ENCODE measurements around the gene AAMDC.
"Not testable (repeated sequence)": the region's sequence is repeated elsewhere in the genome, so short reads cannot be mapped to it uniquely, and the experiment has no call there.

Gene AAMDC

DNA sequence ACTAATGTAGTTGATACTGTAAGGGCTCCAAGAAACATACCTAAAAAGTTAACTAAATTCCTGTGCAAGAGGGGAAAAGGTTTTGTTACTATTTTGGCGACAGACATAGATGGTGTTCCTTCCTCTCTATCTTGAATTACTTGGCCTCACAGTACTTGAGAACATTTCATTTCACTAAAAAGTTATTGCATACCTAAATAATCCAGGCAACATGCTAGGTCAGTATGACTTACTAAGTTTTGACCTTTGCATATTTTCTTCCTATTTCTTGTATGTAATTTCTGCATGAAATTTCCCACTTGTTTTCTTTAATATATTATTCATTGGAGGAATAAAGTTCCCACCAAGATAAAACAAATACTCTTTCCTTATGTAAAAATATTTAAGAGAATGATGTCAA lies 74.0 kb downstream of the AAMDC start:
- not testable (repeated sequence) for H3K23ac ChIP-seq (ENCODE audit: low read depth, low read length, poor library complexity); H3K27ac ChIP-seq (replicated peaks; ENCODE audit: low read length); H3K4ac ChIP-seq (ENCODE audit: low read length); H3K9ac ChIP-seq (ENCODE audit: low read depth, low read length, poor library complexity); H3K27me3 ChIP-seq (ENCODE audit: control insufficient read depth in 3 of 3, insufficient read depth in 3 of 3, low read depth in 1 of 3, low read length in 3 of 3); H4K91ac ChIP-seq (ENCODE audit: low read depth, low read length, poor library complexity); H3K14ac ChIP-seq (ENCODE audit: low read length); H3K9me3 ChIP-seq (replicated peaks in 1 of 2; ENCODE audit: control insufficient read depth in 2 of 2, insufficient read depth in 1 of 2, low read depth in 1 of 2, low read length in 2 of 2); H3K4me1 ChIP-seq (ENCODE audit: control insufficient read depth in 2 of 2, insufficient read depth in 1 of 2, low read depth in 1 of 2, low read length in 2 of 2); H4K8ac ChIP-seq (ENCODE audit: low read depth, low read length); H3K18ac ChIP-seq (ENCODE audit: low read length); H3K79me1 ChIP-seq (ENCODE audit: low read depth, low read length); H2AFZ ChIP-seq (ENCODE audit: low read length); H2AK5ac ChIP-seq (ENCODE audit: low read depth, low read length); H2BK5ac ChIP-seq (ENCODE audit: low read length); H2BK15ac ChIP-seq (ENCODE audit: low read length); DNase-seq (ENCODE audit: low spot score); H3K4me3 ChIP-seq (ENCODE audit: low read length in 2 of 2); H2BK12ac ChIP-seq (ENCODE audit: low read length); H3K4me2 ChIP-seq (ENCODE audit: insufficient read depth, low read length, poor library complexity, severe bottlenecking); H2BK120ac ChIP-seq (ENCODE audit: low read depth, low read length)
- peaks cover 0 to 40% of the 10 kb centered on the region in 2 donors for H3K36me3 ChIP-seq (replicated peaks in 1 of 2; ENCODE audit: control insufficient read depth in 2 of 2, insufficient read depth in 2 of 2, low read length in 2 of 2)
- no CpG with 5 or more reads among the region's 1 CpG for WGBS, 2 donors (ENCODE audit: extremely low coverage in 2 of 2, insufficient read length in 2 of 2, insufficient replicate concordance in 1 of 2)

DNA sequence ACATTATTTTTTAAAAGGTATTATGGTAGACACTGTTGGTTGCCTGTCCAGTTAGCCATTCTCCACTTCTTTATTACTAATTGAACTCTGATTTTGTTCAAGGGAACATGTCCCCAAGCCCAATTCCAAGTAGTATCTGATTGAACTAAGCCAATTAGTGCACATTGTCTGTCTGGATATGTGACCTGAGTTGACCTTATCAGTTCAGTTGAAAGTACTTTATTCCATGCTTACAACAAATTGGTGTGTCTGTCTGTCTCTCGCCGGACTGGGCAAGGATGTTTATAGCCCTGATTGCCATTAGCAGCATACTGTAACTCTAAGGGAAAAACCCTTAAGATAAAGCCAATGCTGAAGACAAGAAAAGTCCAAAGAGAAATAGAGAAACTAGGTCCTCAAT lies 87.9 kb downstream of the AAMDC start:
- no peaks in the 10 kb centered on the region for H3K79me1 ChIP-seq (ENCODE audit: low read depth, low read length)
- H3K4me1 ChIP-seq (ENCODE audit: control insufficient read depth in 2 of 2, insufficient read depth in 1 of 2, low read depth in 1 of 2, low read length in 2 of 2): no peaks in the 10 kb centered on the region
- no peak overlapping the region for H3K9ac ChIP-seq (ENCODE audit: low read depth, low read length, poor library complexity)
- no peak overlapping the region for H3K14ac ChIP-seq (ENCODE audit: low read length)
- no peak overlapping the region for H2AFZ ChIP-seq (ENCODE audit: low read length)
- H2BK12ac ChIP-seq (ENCODE audit: low read length): no peak overlapping the region
- H2BK5ac ChIP-seq (ENCODE audit: low read length): no peak overlapping the region
- H3K9me3 ChIP-seq (replicated peaks in 1 of 2; ENCODE audit: control insufficient read depth in 2 of 2, insufficient read depth in 1 of 2, low read depth in 1 of 2, low read length in 2 of 2): no peaks in the 10 kb centered on the region
- H3K36me3 ChIP-seq (replicated peaks in 1 of 2; ENCODE audit: control insufficient read depth in 2 of 2, insufficient read depth in 2 of 2, low read length in 2 of 2): peaks cover 0 to 33% of the 10 kb centered on the region in 2 donors
- no peak overlapping the region for H3K4ac ChIP-seq (ENCODE audit: low read length)
- no peak overlapping the region for H3K4me3 ChIP-seq (ENCODE audit: low read length in 2 of 2)
- H2BK120ac ChIP-seq (ENCODE audit: low read depth, low read length): no peak overlapping the region
- H4K8ac ChIP-seq (ENCODE audit: low read depth, low read length): no peak overlapping the region
- H3K27me3 ChIP-seq (ENCODE audit: control insufficient read depth in 3 of 3, insufficient read depth in 3 of 3, low read depth in 1 of 3, low read length in 3 of 3): no peaks in the 10 kb centered on the region
- DNase-seq (ENCODE audit: low spot score): no peak
- H3K4me2 ChIP-seq (ENCODE audit: insufficient read depth, low read length, poor library complexity, severe bottlenecking): no peak overlapping the region
- no peak overlapping the region for H3K27ac ChIP-seq (replicated peaks; ENCODE audit: low read length)
- WGBS, 2 donors (ENCODE audit: extremely low coverage in 2 of 2, insufficient read length in 2 of 2, insufficient replicate concordance in 1 of 2): no CpG with 5 or more reads among the region's 2 CpGs
- H3K23ac ChIP-seq (ENCODE audit: low read depth, low read length, poor library complexity): no peak overlapping the region
- no peak overlapping the region for H2AK5ac ChIP-seq (ENCODE audit: low read depth, low read length)
- H4K91ac ChIP-seq (ENCODE audit: low read depth, low read length, poor library complexity): no peak overlapping the region
- no peak overlapping the region for H2BK15ac ChIP-seq (ENCODE audit: low read length)
- no peak overlapping the region for H3K18ac ChIP-seq (ENCODE audit: low read length)

DNA sequence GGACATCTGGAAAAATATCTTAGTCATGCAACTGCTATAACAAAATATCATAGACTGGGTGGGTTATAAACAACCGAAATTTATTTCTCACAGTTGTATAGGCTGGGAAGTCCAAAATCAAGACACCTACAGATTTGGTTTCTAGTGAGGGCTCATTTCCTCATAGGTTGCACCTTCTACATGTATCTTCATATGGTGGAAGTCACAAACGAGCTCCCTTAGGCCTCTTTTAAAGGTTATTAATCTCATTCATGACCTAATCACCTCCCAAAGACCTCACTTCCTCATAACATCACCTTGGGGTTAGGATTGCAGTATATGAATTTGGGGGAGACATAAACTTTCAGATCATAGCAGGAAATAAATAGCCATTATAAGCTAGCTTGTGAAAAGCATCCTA lies 88.3 kb downstream of the AAMDC start:
- no peak for DNase-seq (ENCODE audit: low spot score)
- Histone ChIP-seq H2BK5ac (ENCODE audit: low read length) (no peak overlapping the region), H3K18ac (ENCODE audit: low read length) (no peak overlapping the region), H3K9me3 (replicated peaks in 1 of 2; ENCODE audit: control insufficient read depth in 2 of 2, insufficient read depth in 1 of 2, low read depth in 1 of 2, low read length in 2 of 2) (no peaks in the 10 kb centered on the region), H3K27me3 (ENCODE audit: control insufficient read depth in 3 of 3, insufficient read depth in 3 of 3, low read depth in 1 of 3, low read length in 3 of 3) (no peaks in the 10 kb centered on the region), H3K4me1 (ENCODE audit: control insufficient read depth in 2 of 2, insufficient read depth in 1 of 2, low read depth in 1 of 2, low read length in 2 of 2) (no peaks in the 10 kb centered on the region), H4K91ac (ENCODE audit: low read depth, low read length, poor library complexity) (no peak overlapping the region), H2AFZ (ENCODE audit: low read length) (no peak overlapping the region), H2AK5ac (ENCODE audit: low read depth, low read length) (no peak overlapping the region), H2BK15ac (ENCODE audit: low read length) (no peak overlapping the region), H3K14ac (ENCODE audit: low read length) (no peak overlapping the region), H3K79me1 (ENCODE audit: low read depth, low read length) (no peaks in the 10 kb centered on the region), H2BK120ac (ENCODE audit: low read depth, low read length) (no peak overlapping the region), H3K27ac (replicated peaks; ENCODE audit: low read length) (no peak overlapping the region), H3K4me2 (ENCODE audit: insufficient read depth, low read length, poor library complexity, severe bottlenecking) (no peak overlapping the region), H3K23ac (ENCODE audit: low read depth, low read length, poor library complexity) (no peak overlapping the region), H4K8ac (ENCODE audit: low read depth, low read length) (no peak overlapping the region), H3K36me3 (replicated peaks in 1 of 2; ENCODE audit: control insufficient read depth in 2 of 2, insufficient read depth in 2 of 2, low read length in 2 of 2) (peaks cover 0 to 33% of the 10 kb centered on the region in 2 donors), H3K4me3 (ENCODE audit: low read length in 2 of 2) (no peak overlapping the region), H3K4ac (ENCODE audit: low read length) (no peak overlapping the region), H2BK12ac (ENCODE audit: low read length) (no peak overlapping the region), H3K9ac (ENCODE audit: low read depth, low read length, poor library complexity) (no peak overlapping the region)
- no CpG with 5 or more reads among the region's 2 CpGs for WGBS, 2 donors (ENCODE audit: extremely low coverage in 2 of 2, insufficient read length in 2 of 2, insufficient replicate concordance in 1 of 2)

DNA sequence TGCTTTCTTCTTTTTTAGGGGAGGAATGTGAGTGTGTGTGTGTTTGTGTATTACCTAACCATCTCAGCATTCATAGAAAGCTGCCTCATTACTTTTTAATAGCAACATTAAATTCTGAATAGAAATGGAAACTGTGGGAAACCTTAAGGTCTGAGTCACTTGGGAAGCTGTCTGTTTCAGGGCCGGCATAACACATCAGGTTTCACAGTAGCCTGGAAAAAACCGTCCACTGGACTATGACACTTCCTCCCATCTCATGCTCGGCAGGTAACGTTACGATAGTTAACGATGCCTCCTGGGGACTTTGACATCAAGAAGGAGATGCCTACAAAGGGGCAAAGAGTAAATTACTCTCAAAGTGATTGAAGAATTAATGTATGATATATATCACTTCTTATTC lies 89.9 kb downstream of the AAMDC start:
- H3K9ac ChIP-seq (ENCODE audit: low read depth, low read length, poor library complexity); H3K79me1 ChIP-seq (ENCODE audit: low read depth, low read length); H4K91ac ChIP-seq (ENCODE audit: low read depth, low read length, poor library complexity); H3K4me1 ChIP-seq (ENCODE audit: control insufficient read depth in 2 of 2, insufficient read depth in 1 of 2, low read depth in 1 of 2, low read length in 2 of 2); H4K8ac ChIP-seq (ENCODE audit: low read depth, low read length); H2BK15ac ChIP-seq (ENCODE audit: low read length); H3K27ac ChIP-seq (replicated peaks; ENCODE audit: low read length); H3K18ac ChIP-seq (ENCODE audit: low read length); H3K4me2 ChIP-seq (ENCODE audit: insufficient read depth, low read length, poor library complexity, severe bottlenecking); H3K27me3 ChIP-seq (ENCODE audit: control insufficient read depth in 3 of 3, insufficient read depth in 3 of 3, low read depth in 1 of 3, low read length in 3 of 3); H3K9me3 ChIP-seq (replicated peaks in 1 of 2; ENCODE audit: control insufficient read depth in 2 of 2, insufficient read depth in 1 of 2, low read depth in 1 of 2, low read length in 2 of 2); H3K23ac ChIP-seq (ENCODE audit: low read depth, low read length, poor library complexity); H3K4ac ChIP-seq (ENCODE audit: low read length); H2BK120ac ChIP-seq (ENCODE audit: low read depth, low read length); DNase-seq (ENCODE audit: low spot score); H2AFZ ChIP-seq (ENCODE audit: low read length); H2BK12ac ChIP-seq (ENCODE audit: low read length); H3K14ac ChIP-seq (ENCODE audit: low read length); H2AK5ac ChIP-seq (ENCODE audit: low read depth, low read length); H3K4me3 ChIP-seq (ENCODE audit: low read length in 2 of 2); H2BK5ac ChIP-seq (ENCODE audit: low read length): not testable (repeated sequence)
- H3K36me3 ChIP-seq (replicated peaks in 1 of 2; ENCODE audit: control insufficient read depth in 2 of 2, insufficient read depth in 2 of 2, low read length in 2 of 2): peaks cover 0 to 38% of the 10 kb centered on the region in 2 donors
- no CpG with 5 or more reads among the region's 6 CpGs for WGBS, 2 donors (ENCODE audit: extremely low coverage in 2 of 2, insufficient read length in 2 of 2, insufficient replicate concordance in 1 of 2)

Measured in neuronal stem cell (in vitro differentiated cells).